Ovary (tissue), 9 donors: ENCODE data around the gene SOX3. TPM values are rescaled to one million over a fixed set of nuclear protein-coding genes. Genes with fewer than 3 reads are reported as not detected.

Experiments
- DNase-seq, 5 donors: peaks; one replicate each; pipeline ENCODE4 v3.0.0-alpha.2; 2019 to 2020
- H3K27ac ChIP-seq, 2 donors: fragments of 200-600 bp; one replicate each; pipeline versions ENCODE4 v1.5.1 to v1.8.0; 2019 to 2022
- H3K27me3 ChIP-seq: fragments of 200-600 bp; one replicate; pipeline ENCODE4 v1.8.0; 2022
- H3K36me3 ChIP-seq: fragments of 200-600 bp; sonication (generic); one replicate; pipeline ENCODE4 v1.5.1; 2019
- H3K4me1 ChIP-seq: one replicate; pipeline ENCODE4 v1.8.1; 2013; ENCODE audit warnings: mild to moderate bottlenecking, moderate library complexity; ENCODE audit not compliant: insufficient read depth
- H3K4me3 ChIP-seq: fragments of 200-600 bp; sonication (generic); one replicate; pipeline ENCODE4 v1.5.1; 2017
- H3K9me3 ChIP-seq, 2 donors: fragments of 200-600 bp in 1 of 2; sonication (generic) in 1 of 2; one replicate each; pipeline versions ENCODE4 v1.5.1 to v1.8.1; 2013 to 2019; ENCODE audit warnings: mild to moderate bottlenecking in 1 of 2, moderate library complexity in 1 of 2
- EP300 ChIP-seq: sonication (generic); formaldehyde crosslinking; IDR thresholded peaks from one replicate; pipeline ENCODE4 v1.6.1; 2017; ENCODE audit warnings: antibody characterized with exemption
- POLR2A ChIP-seq: fragments of 450-650 bp; IDR thresholded peaks from one replicate; pipeline ENCODE4 v1.6.1; 2017; ENCODE audit warnings: antibody characterized with exemption, mild to moderate bottlenecking, moderate library complexity
- WGBS, 3 donors: extraction: QIAGEN DNeasy Blood & Tissue Kit in 1 of 3; methylation state at CpG; one replicate each; pipeline versions ENCODE4 v1.1.5 to v1.1.7; 2013 to 2017; 5-methylcytosine and 5-hydroxymethylcytosine counted together
- intact Hi-C, 4 donors: fragments of 100-400 bp; cut with DNase I; formaldehyde crosslinking; loops; one replicate each; pipeline versions ENCODE4 v1.11.0 to v1.15.1; 2022 to 2023
- polyA plus RNA-seq, 2 donors: library from polyadenylated mRNA; stranded (reverse); fragments of 200-250 nt in 1 of 2; fragments of 350-450 nt in 1 of 2; fragmentation: Illumina TruSeq in 1 of 2; extraction: RNeasy Lipid Tissue Mini Kit (QIAGEN cat#74804) in 1 of 2; gene quantifications; one replicate each; pipeline ENCODE4 v1.2.3, GENCODE V29; 2013 to 2014
- total RNA-seq, 7 donors: library from RNA; depleted of rRNA in 2 of 7; stranded (reverse); fragments of >200 nt in 2 of 7; fragmentation: NEBNext Ultra II Directional in 3 of 7; extraction: Animal tissue kit (Norgen Biotek cat#: 25700) in 3 of 7; gene quantifications; one replicate each; pipeline versions ENCODE4 v1.1.0 to v1.2.4, GENCODE V29; 2016 to 2023
- TF ChIP-seq, protein P1 (sequence below), 3 donors: fragments of 450-650 bp in 2 of 3; fragments of 200-600 bp in 1 of 3; IDR thresholded peaks; one replicate each; pipeline versions ENCODE4 v1.5.1 to v1.8.0; 2016 to 2022; ENCODE audit warnings: antibody characterized with exemption in 3 of 3, mild to moderate bottlenecking in 1 of 3
- donor health status: DM: no; HTN: no; CAD: no; lungs with moderate emphysema.
- donor health status: DM: no; HTN: no; CAD: no.
- donor health status: Bipolar disorder and iron deficiency.
- donor health status: DM: yes; HTN: yes; CAD: no.
- donor health status: DM: no; HTN: no; CAD: no.
- donor health status: DM: yes; HTN: yes; CAD: no.

SOX3 gene
- total and polyA plus RNA-seq, 9 donors: 0.04 to 9.7 (median 1.2) TPM; not detected in 3

DNA sequence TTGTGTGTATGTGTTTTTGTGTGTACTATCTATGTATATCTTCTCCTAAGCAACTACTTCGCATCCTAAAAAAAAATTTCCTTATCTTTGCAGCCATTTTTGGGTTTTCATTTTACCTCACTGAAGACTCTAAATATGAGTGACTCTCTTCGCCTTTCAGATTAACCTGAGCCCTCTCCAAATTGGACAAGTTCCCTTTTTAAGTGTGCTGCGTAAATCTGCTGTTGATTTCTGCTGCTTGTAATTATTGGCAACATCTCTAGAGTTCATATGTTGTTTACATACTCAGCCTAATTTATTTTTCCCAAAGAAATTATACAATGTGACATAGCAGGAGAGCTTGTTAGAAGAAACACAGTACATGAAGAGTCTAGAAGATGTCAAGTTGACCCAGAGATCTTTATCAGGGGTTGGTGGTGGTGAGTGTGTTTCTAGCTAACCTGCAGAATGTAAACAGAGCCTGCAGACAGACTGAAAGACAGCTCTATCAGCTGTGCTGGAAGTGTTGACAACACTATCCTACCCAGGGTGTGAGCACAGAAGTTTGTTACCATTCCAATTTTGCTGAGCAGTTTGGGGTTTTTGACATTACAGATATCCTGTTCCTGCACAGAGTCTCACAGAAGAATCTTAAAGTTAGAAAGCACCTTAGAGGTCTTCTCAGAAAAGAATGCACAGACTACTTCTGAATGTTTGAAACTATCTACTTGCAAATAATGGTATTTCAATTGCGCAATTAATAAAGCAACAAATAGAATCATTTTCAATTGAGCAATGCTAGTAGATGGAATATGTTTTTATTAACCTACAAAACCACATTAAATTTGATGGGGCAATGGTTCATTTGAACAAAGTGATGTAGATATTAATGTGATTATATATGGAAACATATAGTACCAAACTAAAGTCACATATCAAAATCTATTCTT lies 12.5 kb downstream of the SOX3 start:
- Histone ChIP-seq H3K4me3 (no peak overlapping the region), H3K27me3 (no peaks in the 10 kb centered on the region), H3K27ac (no peak overlapping the region), H3K9me3 (no peaks in the 10 kb centered on the region), H3K36me3 (no peaks in the 10 kb centered on the region), H3K4me1 (no peaks in the 10 kb centered on the region)
- DNase-seq: no peak
- 45 to 68% (median 56%) methylated on average over 4 of the region's 4 CpGs for WGBS, 3 donors
- intact Hi-C loops: no loop called here
- TF ChIP-seq POLR2A: no peak
- no peak for TF ChIP-seq EP300
- TF ChIP-seq, protein P1, sequence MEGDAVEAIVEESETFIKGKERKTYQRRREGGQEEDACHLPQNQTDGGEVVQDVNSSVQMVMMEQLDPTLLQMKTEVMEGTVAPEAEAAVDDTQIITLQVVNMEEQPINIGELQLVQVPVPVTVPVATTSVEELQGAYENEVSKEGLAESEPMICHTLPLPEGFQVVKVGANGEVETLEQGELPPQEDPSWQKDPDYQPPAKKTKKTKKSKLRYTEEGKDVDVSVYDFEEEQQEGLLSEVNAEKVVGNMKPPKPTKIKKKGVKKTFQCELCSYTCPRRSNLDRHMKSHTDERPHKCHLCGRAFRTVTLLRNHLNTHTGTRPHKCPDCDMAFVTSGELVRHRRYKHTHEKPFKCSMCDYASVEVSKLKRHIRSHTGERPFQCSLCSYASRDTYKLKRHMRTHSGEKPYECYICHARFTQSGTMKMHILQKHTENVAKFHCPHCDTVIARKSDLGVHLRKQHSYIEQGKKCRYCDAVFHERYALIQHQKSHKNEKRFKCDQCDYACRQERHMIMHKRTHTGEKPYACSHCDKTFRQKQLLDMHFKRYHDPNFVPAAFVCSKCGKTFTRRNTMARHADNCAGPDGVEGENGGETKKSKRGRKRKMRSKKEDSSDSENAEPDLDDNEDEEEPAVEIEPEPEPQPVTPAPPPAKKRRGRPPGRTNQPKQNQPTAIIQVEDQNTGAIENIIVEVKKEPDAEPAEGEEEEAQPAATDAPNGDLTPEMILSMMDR (IDR thresholded peaks at IDR 0.05): no peak

DNA sequence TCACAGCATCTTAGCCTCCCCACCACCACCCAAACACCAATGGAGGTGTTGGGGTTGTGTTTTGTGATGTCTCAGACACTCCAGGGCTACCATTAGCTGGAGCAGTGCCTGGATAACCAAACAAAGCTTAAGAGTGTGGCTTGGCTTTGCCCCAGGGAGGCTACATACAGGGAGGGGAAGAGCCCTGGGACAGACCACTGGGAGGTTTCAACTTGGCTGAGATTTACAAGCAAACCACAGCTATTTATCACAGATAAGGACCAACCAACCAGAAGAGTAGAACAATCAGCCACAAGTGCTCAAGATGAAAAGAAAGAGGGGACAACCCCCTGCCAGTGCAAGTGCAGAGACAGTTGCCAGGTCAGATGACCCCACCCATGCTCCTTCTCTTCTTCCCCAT lies 24.1 kb downstream of the SOX3 start:
- DNase-seq: no peak
- no peak for TF ChIP-seq EP300
- TF ChIP-seq, protein P1 (IDR thresholded peaks at IDR 0.05): no peak
- TF ChIP-seq POLR2A: no peak
- Histone ChIP-seq H3K36me3 (no peaks in the 10 kb centered on the region), H3K27me3 (no peaks in the 10 kb centered on the region), H3K9me3 (no peaks in the 10 kb centered on the region), H3K4me1 (no peaks in the 10 kb centered on the region), H3K27ac (no peak overlapping the region), H3K4me3 (no peak overlapping the region)
- intact Hi-C loops: no loop called here

DNA sequence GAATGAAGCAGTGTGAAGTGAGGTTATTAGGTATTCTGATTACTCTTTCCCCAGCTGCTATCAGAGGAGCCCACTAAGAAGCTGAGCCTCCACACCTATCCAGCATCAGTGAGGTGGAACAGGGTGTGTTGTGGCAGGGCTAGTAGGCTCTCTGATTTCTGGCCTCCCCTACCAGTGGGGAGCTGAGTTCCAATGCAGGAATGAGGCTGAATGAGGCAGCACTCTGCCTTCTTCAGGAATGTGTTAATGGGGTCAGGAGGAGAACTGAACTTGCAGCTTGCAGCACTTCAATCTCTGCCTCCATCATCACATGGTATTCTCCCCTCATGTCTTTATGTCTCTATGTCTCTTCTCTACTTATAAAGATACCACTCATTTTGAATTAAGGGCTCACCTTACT lies 26.9 kb downstream of the SOX3 start:
- TF ChIP-seq POLR2A: no peak
- TF ChIP-seq EP300: no peak
- TF ChIP-seq, protein P1 (IDR thresholded peaks at IDR 0.05): no peak
- DNase-seq: no peak
- Histone ChIP-seq H3K27me3 (no peaks in the 10 kb centered on the region), H3K36me3 (no peaks in the 10 kb centered on the region), H3K27ac (no peak overlapping the region), H3K9me3 (no peaks in the 10 kb centered on the region), H3K4me3 (no peak overlapping the region), H3K4me1 (no peaks in the 10 kb centered on the region)
- intact Hi-C loops: no loop called here

DNA sequence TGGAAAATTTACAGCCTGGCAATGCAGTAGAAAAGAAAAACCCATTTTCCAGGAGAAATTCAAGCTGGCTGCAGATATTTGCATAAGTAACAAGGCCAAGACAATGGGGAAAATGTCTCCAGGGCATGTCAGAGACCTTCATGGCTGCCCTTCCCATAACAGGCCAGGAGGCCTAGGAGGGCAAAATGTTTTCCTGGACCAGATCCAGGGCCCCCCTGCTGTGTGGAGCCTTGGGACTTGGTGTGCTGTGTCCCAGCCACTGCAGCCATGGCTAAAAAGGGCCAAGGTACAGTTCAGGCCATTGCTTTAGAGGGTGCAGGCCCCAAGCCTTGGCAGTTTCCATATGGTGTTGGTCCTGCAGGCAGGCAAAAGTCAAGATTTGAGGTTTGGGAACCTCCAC lies 29.8 kb downstream of the SOX3 start:
- H3K27me3 ChIP-seq: no peaks in the 10 kb centered on the region
- no peak for DNase-seq
- no peaks in the 10 kb centered on the region for H3K4me1 ChIP-seq
- no peak overlapping the region for H3K4me3 ChIP-seq
- TF ChIP-seq, protein P1 (IDR thresholded peaks at IDR 0.05): no peak
- TF ChIP-seq POLR2A (no peak), EP300 (no peak)
- intact Hi-C loops: no loop called here
- no peaks in the 10 kb centered on the region for H3K9me3 ChIP-seq
- no peak overlapping the region for H3K27ac ChIP-seq
- H3K36me3 ChIP-seq: no peaks in the 10 kb centered on the region
